ENCODE data around the gene TRPM6. TPM values are rescaled to one million over a fixed set of nuclear protein-coding genes. Genes with fewer than 3 reads are reported as not detected.

TRPM6 gene
- total RNA-seq, 1 experiment from 2014 or later: 0.57 TPM

GRCh38 chr9:74921737-74922136 lies 34.0 kb upstream of the TRPM6 start:
- Histone ChIP-seq H3K23ac (ENCODE audit: insufficient read length, low read depth, low read length) (no peak overlapping the region), H4K91ac (ENCODE audit: insufficient read length, low read depth, low read length) (no peak overlapping the region), H2AK5ac (ENCODE audit: insufficient read length, low read length) (no peak overlapping the region), H3K23me2 (ENCODE audit: insufficient read length, low read depth, low read length, poor library complexity, severe bottlenecking) (no peaks in the 10 kb centered on the region), H2BK5ac (ENCODE audit: insufficient read length, low read length) (no peak overlapping the region), H3K9me3 (ENCODE audit: control insufficient read depth, low read depth, low read length) (no peaks in the 10 kb centered on the region), H2AFZ (ENCODE audit: low read length) (no peak overlapping the region), H4K5ac (ENCODE audit: insufficient read length, low read depth, low read length) (no peak overlapping the region), H3K79me1 (ENCODE audit: insufficient read depth, low read depth, low read length, poor library complexity, severe bottlenecking) (no peaks in the 10 kb centered on the region), H3K4ac (ENCODE audit: low read depth, low read length) (no peak overlapping the region), H2BK15ac (ENCODE audit: low read depth, low read length) (no peak overlapping the region), H3K79me2 (ENCODE audit: insufficient read depth, low read length) (no peaks in the 10 kb centered on the region), H3K4me2 (ENCODE audit: insufficient read depth, insufficient read length, low read length) (no peak overlapping the region), H2BK120ac (ENCODE audit: low read depth, low read length, poor library complexity, severe bottlenecking) (no peak overlapping the region), H4K8ac (replicated peaks; ENCODE audit: insufficient read length, low read depth, low read length) (no peak overlapping the region), H3K27ac (ENCODE audit: insufficient read length, low read depth, low read length) (no peak overlapping the region), H3K27me3 (ENCODE audit: insufficient read depth, low read length) (no peaks in the 10 kb centered on the region), H3K18ac (ENCODE audit: insufficient read length, low read depth, low read length) (no peak overlapping the region), H3K4me1 (ENCODE audit: insufficient read depth, low read length) (no peaks in the 10 kb centered on the region), H3K14ac (ENCODE audit: insufficient read depth, low read length) (no peak overlapping the region), H4K20me1 (ENCODE audit: control insufficient read depth, insufficient read depth, insufficient read length) (no peaks in the 10 kb centered on the region), H3K56ac (ENCODE audit: insufficient read length, low read depth, low read length) (no peak overlapping the region), H2BK12ac (ENCODE audit: insufficient read length, low read depth, low read length) (no peak overlapping the region), H2BK20ac (ENCODE audit: low read depth, low read length, poor library complexity, severe bottlenecking) (no peak overlapping the region), H3T11ph (ENCODE audit: low read length) (no peak overlapping the region), H3K9ac (ENCODE audit: extremely low read depth, insufficient read length, low read length) (no peak overlapping the region)
- no peaks in the 10 kb centered on the region for H3K27me3 Mint-ChIP-seq (ENCODE audit: low read depth)
- H3K4me1 Mint-ChIP-seq: peaks cover 9 to 13% of the 10 kb centered on the region in 2 experiments
- no peak overlapping the region for H3K27ac Mint-ChIP-seq
- DNase-seq: no peak
- WGBS (ENCODE audit: extremely low coverage, insufficient read length, low lambda C conversion rate): no CpG with 5 or more reads among the region's 1 CpG
- H3K4me3 Mint-ChIP-seq: no peak overlapping the region
- TF ChIP-seq, protein P1, sequence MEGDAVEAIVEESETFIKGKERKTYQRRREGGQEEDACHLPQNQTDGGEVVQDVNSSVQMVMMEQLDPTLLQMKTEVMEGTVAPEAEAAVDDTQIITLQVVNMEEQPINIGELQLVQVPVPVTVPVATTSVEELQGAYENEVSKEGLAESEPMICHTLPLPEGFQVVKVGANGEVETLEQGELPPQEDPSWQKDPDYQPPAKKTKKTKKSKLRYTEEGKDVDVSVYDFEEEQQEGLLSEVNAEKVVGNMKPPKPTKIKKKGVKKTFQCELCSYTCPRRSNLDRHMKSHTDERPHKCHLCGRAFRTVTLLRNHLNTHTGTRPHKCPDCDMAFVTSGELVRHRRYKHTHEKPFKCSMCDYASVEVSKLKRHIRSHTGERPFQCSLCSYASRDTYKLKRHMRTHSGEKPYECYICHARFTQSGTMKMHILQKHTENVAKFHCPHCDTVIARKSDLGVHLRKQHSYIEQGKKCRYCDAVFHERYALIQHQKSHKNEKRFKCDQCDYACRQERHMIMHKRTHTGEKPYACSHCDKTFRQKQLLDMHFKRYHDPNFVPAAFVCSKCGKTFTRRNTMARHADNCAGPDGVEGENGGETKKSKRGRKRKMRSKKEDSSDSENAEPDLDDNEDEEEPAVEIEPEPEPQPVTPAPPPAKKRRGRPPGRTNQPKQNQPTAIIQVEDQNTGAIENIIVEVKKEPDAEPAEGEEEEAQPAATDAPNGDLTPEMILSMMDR (conservative IDR thresholded peaks at IDR 0.05): no peak
- H3K9me3 Mint-ChIP-seq: no peaks in the 10 kb centered on the region; a peak in 1 of 5 replicates
- H3K36me3 Mint-ChIP-seq (ENCODE audit: insufficient read depth in 1 of 3, low read depth in 3 of 3): no peaks in the 10 kb centered on the region

Measured in H9 (cell line).